Body of pancreas (tissue), 4 donors: Measurements from ENCODE around the gene LBP. TPM values are rescaled to one million over a fixed set of nuclear protein-coding genes. Genes with fewer than 3 reads are reported as not detected.

Source experiments
- ATAC-seq: fragments of 150-250 bp; one replicate; pipeline ENCODE4 v1.9.1; 2016
- DNase-seq, 4 donors: peaks; one replicate each; pipeline ENCODE4 v3.0.0-alpha.2; 2019
- H3K27ac ChIP-seq, 4 donors: fragments of 200-600 bp; sonication (generic); 1 replicate in 3 of 4; 2 replicates in 1 of 4; pipeline versions ENCODE4 v1.5.1 to v1.6.1; 2016 to 2019; ENCODE audit warnings: mild to moderate bottlenecking in 1 of 4, mixed read lengths in 1 of 4, moderate library complexity in 1 of 4
- H3K27me3 ChIP-seq, 2 donors: fragments of 200-600 bp; sonication (generic); one replicate each; pipeline ENCODE4 v1.6.0; 2016; ENCODE audit warnings: mild to moderate bottlenecking in 1 of 2
- H3K36me3 ChIP-seq, 2 donors: fragments of 200-600 bp; sonication (generic); replicated peaks in 1 of 2; 2 replicates each; pipeline ENCODE4 v1.5.1; 2016; ENCODE audit warnings: low read depth in 2 of 2; ENCODE audit not compliant: insufficient read depth in 1 of 2
- H3K4me1 ChIP-seq: fragments of 200-600 bp; sonication (generic); one replicate; pipeline ENCODE4 v1.6.0; 2016
- H3K4me3 ChIP-seq, 2 donors: fragments of 200-600 bp; sonication (generic); 1 replicate in 1 of 2; 2 replicates in 1 of 2; pipeline ENCODE4 v1.5.1; 2016 to 2019
- H3K9me3 ChIP-seq, 3 donors: fragments of 200-600 bp; sonication (generic); 1 replicate in 2 of 3; 2 replicates in 1 of 3; pipeline ENCODE4 v1.5.1; 2016
- POLR2A ChIP-seq, 3 donors: fragments of 450-650 bp; IDR thresholded peaks; one replicate each; pipeline ENCODE4 v1.6.1; 2016; ENCODE audit warnings: antibody characterized with exemption in 3 of 3, mild to moderate bottlenecking in 2 of 3
- WGBS, 2 donors: methylation state at CpG; one replicate each; pipeline ENCODE4 v1.1.5; 2017; 5-methylcytosine and 5-hydroxymethylcytosine counted together
- intact Hi-C: fragments of 100-400 bp; cut with DNase I; formaldehyde crosslinking; loops from one replicate; pipeline ENCODE4 v1.15.1; 2023
- total RNA-seq, 2 donors: library from RNA; depleted of rRNA; stranded (reverse); fragments of >200 nt; gene quantifications; one replicate each; pipeline ENCODE4 v1.1.0, GENCODE V29; 2016
- TF ChIP-seq, protein P1 (sequence below), 7 experiments: fragments of 450-650 bp in 4 of 7; fragments of 200-600 bp in 3 of 7; sonication (generic) in 3 of 7; IDR thresholded peaks; one replicate each; pipeline ENCODE4 v1.5.1; 2016 to 2019; ENCODE audit warnings: antibody characterized with exemption in 7 of 7

Gene LBP
- total RNA-seq, 2 donors from 2014 or later, result 0.66 TPM; not detected in 1

DNA sequence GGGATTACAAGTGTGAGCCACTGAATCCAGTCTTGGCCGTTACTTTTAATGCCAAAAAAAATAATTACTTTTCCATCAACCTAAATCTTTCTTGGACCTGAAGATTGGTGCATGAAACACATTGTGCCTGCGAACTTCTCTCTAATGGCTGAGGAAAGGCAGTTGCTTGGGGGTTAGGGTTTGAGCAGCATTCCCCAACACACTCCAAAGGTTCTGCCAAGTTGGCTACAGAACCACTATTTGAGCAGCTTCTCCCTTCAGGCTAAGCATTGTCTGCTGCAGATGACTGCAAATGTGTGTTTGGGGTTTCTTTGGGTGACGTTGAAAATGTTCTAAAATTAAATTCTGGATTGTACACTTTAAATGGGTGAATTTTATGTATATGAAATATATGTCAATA lies 6.3 kb upstream of the LBP start:
- no peak overlapping the region for H3K27ac ChIP-seq
- H3K27me3 ChIP-seq, result no peaks in the 10 kb centered on the region
- no peaks in the 10 kb centered on the region for H3K4me1 ChIP-seq
- ATAC-seq (no peak), DNase-seq (no peak)
- peaks cover 0 to 6% (median 0%) of the 10 kb centered on the region in 3 donors for H3K9me3 ChIP-seq
- 35 to 49% methylated on average over 3 of the region's 3 CpGs for WGBS, 2 donors
- TF ChIP-seq, protein P1, sequence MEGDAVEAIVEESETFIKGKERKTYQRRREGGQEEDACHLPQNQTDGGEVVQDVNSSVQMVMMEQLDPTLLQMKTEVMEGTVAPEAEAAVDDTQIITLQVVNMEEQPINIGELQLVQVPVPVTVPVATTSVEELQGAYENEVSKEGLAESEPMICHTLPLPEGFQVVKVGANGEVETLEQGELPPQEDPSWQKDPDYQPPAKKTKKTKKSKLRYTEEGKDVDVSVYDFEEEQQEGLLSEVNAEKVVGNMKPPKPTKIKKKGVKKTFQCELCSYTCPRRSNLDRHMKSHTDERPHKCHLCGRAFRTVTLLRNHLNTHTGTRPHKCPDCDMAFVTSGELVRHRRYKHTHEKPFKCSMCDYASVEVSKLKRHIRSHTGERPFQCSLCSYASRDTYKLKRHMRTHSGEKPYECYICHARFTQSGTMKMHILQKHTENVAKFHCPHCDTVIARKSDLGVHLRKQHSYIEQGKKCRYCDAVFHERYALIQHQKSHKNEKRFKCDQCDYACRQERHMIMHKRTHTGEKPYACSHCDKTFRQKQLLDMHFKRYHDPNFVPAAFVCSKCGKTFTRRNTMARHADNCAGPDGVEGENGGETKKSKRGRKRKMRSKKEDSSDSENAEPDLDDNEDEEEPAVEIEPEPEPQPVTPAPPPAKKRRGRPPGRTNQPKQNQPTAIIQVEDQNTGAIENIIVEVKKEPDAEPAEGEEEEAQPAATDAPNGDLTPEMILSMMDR (IDR thresholded peaks at IDR 0.05), result no peak
- TF ChIP-seq POLR2A (IDR thresholded peaks at IDR 0.05), result no peak
- intact Hi-C loops, result no loop called here
- H3K4me3 ChIP-seq, result no peak overlapping the region
- no peaks in the 10 kb centered on the region for H3K36me3 ChIP-seq

DNA sequence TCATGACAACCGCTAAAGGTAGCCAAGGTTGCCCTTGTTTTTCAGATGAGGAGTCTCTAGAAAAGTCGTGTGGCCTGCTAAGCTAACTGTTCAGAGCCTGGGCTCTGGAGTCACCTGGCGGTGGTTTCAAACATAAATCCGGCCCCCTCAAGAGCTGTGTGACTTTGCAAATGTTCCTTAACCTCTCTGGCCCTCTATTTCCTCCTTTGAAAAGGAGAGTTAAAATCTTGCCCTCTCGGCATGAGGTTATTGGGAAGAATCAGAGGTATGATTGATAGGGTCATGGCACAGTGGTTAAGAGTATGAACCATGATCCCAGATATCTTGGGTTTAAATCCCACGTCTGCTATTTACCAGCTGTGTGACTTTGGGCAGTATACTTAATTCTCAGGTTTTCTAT lies 5.6 kb upstream of the LBP start:
- Histone ChIP-seq H3K27me3 (no peaks in the 10 kb centered on the region), H3K36me3 (no peaks in the 10 kb centered on the region), H3K4me3 (no peak overlapping the region), H3K9me3 (peaks cover 0 to 6% (median 0%) of the 10 kb centered on the region in 3 donors), H3K4me1 (no peaks in the 10 kb centered on the region), H3K27ac (no peak overlapping the region)
- ATAC-seq (no peak), DNase-seq (no peak)
- TF ChIP-seq, protein P1 (IDR thresholded peaks at IDR 0.05), result no peak
- no peak for TF ChIP-seq POLR2A (IDR thresholded peaks at IDR 0.05)
- intact Hi-C loops, result no loop called here
- WGBS, 2 donors, result 70% methylated on average over 6 of the region's 6 CpGs

DNA sequence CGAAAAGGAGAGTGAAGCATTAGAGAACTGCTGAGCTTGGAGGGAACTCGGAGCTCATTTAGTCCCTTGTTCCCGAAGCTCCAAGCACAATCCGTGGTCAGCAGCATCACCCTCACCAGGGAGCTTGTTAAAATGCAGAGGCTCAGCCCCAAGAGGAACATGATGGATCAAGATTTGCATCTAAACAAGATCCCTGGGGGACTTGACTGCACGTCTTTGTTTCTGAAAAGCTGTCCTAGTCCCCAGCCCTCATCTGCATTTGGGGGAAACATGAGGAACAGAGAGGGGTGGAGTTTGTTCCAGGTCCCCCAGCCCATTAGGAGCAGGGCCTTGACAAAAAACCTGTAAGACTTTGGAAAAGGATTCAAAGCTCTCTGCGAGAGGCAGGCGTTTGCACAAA lies 4.1 kb upstream of the LBP start:
- 40 to 45% methylated on average over 7 of the region's 7 CpGs for WGBS, 2 donors
- no peak for ATAC-seq
- no peaks in the 10 kb centered on the region for H3K36me3 ChIP-seq
- no peak overlapping the region for H3K4me3 ChIP-seq
- DNase-seq, result no peak
- no peaks in the 10 kb centered on the region for H3K27me3 ChIP-seq
- TF ChIP-seq POLR2A (IDR thresholded peaks at IDR 0.05), result no peak
- TF ChIP-seq, protein P1 (IDR thresholded peaks at IDR 0.05), result no peak
- H3K4me1 ChIP-seq, result no peaks in the 10 kb centered on the region
- no peak overlapping the region for H3K27ac ChIP-seq
- intact Hi-C loops, result no loop called here
- H3K9me3 ChIP-seq, result peaks cover 0 to 6% (median 0%) of the 10 kb centered on the region in 3 donors

DNA sequence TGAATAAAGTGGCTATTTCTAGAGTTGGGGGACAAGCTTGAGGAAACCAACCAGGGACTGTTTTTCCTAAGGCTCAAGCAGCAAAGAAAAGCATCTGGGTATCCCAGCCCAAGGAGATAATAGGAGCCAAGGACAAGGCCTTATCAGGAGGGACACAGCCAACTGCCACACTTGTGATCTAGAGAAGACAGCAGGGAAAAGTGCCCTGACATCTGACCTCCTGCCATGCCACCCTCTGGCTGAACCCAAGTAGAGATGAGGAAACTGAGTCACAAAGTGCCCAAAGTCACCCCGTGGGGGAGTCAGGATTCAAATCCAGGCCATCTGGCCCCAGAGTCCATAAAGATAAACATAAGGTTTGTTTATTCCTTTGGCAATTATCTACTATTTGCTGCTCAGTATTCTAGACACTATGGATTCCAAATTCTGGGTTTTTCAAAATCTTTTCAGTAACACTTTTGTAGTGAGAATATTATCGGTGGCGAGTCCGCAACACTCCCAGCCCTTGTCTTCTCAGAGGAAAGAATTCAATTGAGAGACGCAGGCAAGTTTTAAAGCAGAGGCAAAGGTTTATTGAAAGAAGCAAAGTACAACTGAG lies 3.5 kb upstream of the LBP start:
- Histone ChIP-seq H3K36me3 (no peaks in the 10 kb centered on the region), H3K9me3 (peaks cover 0 to 3% (median 0%) of the 10 kb centered on the region in 3 donors), H3K27me3 (no peaks in the 10 kb centered on the region), H3K27ac (no peak overlapping the region), H3K4me3 (no peak overlapping the region), H3K4me1 (no peaks in the 10 kb centered on the region)
- ATAC-seq, result no peak
- WGBS, 2 donors, result 63 to 72% methylated on average over 5 of the region's 5 CpGs
- DNase-seq, result no peak
- intact Hi-C loops, result no loop called here
- TF ChIP-seq, protein P1 (IDR thresholded peaks at IDR 0.05), result no peak
- TF ChIP-seq POLR2A (IDR thresholded peaks at IDR 0.05), result no peak
